Activated CD8-positive, alpha-beta memory T cell treated with anti-CD3 and anti-CD28 coated beads for 4 hours (primary cell): ENCODE results near the gene ATP2B1.

ENCODE experiments used
- DNase-seq, 2 donors: peaks; one replicate each; pipeline ENCODE4 v3.0.0-alpha.2; 2020; ENCODE audit warnings: low read depth in 2 of 2

The ATP2B1 gene

DNA sequence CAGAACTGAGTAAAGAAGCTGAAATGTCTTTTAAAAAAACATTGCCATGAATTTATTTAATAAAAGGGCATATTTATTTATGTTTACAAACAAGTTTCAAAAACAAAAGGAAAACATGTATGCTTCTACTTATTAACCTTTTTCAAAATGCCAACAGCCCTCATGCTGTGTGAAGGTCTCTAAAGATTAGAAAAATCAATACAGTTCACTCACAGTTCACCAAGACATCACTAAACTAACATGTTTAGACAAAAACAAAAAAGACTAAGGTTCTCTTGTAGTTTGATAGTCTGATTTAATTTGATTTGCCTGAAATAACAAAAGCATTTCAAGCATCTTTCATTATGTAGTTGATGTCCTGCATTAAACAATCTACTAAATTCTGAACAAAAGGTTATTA lies 118.9 kb downstream of the ATP2B1 start:
- DNase-seq: no peak

DNA sequence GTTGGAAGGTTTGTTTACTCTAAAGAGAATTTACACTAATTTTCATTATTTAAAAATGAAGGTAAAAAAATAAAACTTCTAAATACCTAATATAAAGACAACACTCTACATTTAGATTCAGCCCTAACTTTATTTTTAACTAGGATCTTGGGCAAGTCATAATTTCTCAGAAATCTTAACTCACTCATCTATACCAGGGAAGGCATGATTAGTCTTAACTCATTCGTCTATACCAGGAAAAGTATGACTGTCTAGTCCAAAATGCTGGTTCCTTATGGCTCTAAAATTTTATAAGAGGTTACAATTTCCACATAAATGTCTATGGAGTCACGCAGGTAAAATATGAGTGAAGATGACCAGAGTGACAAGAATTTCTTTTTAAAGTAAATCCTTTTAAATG lies 130.1 kb downstream of the ATP2B1 start:
- no peak for DNase-seq

DNA sequence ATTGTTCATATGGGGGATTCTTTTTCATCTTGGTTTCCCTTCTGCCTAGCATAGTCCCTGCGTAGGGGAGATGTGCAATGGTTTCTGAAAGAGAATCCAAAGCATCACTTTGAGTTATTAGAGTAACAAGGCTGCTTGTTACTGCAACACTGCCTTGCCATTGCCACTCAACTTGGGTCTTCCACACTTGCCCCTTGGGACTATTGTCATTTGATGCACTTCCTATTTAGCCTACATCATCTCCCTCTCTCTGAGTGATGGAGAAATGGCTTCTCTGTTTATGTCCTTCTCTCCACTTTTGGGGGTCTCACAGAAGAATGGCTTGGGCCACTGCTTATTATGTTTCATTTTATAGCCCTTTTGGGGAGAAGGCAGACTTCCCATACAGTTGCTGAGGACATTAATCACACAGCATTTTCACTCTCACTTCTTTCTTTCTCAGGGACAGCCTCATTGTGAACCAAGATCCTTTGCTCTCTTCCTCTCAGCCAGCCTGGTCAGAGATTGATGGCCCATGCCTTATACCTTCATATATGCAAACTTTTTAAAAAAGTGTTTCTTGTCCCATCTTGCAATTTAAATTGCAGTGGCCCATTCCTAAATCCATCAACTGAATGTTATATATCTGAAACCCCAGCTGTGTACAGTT lies 131.9 kb downstream of the ATP2B1 start:
- no peak for DNase-seq

DNA sequence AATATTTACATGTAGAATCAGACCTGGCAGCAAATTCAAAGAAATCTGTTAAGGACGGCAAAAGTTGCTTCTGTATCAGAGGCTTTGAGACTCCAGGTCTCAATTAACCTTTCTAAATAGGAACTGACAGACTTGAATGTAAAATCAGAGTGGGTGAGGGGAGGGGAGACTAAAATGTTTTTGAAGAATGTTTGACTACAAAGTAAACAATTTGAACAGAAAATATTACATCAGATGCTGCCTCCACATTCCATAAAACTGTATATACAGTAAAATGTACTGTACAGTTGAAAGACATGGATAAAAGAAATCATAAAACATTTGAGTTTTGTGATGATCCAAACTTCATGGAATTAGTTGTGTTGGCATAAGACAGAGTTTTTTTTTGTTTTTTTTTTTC lies 133.3 kb downstream of the ATP2B1 start:
- DNase-seq: no peak

DNA sequence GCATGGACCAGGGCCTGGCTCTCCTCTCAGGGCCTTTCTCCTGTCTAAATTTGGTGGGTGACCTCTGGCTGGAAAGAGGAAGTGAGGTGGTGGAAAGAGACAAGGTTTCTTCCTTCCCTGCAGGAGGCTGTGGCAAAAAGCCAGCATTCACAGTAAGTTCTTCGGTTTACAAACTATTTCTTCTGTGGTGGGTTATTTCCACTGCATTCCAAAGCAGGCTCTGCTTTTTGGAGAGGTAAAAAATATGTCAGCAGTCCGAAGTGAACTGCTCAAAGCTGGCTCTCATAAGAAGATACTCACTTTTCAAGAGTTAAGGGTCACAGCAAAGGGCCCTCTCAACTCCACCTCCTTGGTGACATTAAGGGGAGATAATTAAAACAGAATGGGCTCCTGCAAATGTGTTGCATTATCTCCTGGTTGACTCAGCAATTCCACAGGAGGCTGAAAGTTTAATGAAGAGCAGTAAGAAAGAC lies 133.9 kb downstream of the ATP2B1 start:
- no peak for DNase-seq

DNA sequence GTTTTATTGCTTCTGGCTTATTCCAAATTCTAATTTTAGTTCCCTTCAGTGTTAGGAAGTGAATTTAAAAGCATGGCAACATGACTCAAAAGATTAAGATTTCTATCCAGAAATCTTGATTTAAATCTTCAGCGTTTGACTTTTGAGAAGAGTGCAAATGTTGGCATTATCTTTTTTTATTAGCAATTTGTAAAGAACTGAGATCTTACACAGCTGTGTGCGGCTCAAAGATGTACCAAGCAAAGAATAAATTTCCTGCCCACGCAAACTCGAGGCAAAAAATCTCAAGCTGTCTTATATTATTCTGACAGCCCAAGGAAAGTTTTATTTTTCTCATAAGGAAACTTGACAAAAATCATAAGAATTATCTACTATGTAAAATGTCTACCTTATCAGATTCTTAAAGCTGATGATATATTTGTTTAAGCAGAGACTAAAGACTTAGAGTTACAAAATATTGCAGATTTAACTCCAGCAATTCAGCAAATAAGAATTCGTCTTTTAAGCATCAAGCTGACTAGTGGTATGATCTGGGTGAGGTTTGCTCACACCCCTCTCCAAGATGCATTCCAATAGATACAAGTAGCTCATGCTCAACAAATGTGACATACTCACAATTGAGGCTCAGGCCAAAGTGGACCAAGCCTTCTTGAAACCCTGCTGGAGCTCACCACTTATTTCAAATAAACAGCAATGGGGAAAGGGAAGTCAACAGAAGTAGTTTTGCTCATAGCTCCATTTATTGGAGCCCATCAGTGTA lies 135.4 kb downstream of the ATP2B1 start:
- DNase-seq: no peak

DNA sequence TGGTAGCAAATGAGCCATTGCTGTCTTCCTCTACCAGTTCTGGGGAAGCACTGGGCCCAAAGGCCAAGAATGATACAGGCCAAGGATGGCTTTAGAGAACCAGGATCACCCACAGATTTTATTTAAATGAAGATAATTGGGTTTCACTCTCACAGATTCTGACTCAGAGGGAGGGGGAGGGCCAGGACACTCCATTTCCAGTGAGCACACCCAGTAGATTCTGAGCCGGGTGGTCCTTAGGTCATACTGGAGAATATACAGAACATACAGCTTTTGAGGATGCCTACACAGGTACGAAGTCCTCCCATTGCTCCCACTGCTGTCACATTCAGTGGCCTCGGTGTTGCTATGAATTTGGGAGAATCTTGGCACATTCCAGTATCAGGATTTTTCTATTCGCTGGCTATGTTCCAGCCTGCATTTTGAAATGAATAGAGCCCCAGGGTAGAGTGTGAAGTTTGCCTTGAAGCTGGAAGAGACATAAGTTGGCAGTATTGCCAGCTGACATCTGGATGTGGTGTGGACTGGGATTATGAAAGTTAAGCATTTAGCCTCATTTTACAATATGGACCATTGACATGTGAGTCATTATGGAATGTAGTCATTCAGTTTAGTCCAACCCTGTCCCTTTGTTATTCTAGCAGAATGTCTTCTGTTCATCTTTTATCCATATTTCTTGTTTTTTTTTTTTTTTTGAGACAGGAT lies 137.0 kb downstream of the ATP2B1 start:
- DNase-seq: no peak

DNA sequence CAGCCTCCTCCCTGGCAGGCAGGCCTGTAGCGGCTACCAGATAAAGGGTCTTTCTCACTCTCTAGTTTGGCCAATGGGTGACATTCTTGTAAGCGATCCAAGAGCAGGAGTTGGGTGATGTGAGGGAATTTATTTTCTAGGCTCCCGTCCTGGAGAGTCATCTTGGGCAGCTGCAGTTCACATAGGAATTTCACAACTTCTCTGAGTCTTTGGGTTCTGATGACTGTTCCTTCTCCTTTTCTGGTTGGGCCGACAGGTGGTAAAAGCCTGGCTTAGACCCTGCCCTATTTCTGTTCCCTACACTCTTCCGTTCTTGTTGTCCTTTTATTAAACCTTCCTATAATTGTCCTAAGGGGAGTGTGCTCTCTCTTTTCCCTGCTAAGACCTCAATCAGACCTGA lies 140.2 kb downstream of the ATP2B1 start:
- no peak for DNase-seq

DNA sequence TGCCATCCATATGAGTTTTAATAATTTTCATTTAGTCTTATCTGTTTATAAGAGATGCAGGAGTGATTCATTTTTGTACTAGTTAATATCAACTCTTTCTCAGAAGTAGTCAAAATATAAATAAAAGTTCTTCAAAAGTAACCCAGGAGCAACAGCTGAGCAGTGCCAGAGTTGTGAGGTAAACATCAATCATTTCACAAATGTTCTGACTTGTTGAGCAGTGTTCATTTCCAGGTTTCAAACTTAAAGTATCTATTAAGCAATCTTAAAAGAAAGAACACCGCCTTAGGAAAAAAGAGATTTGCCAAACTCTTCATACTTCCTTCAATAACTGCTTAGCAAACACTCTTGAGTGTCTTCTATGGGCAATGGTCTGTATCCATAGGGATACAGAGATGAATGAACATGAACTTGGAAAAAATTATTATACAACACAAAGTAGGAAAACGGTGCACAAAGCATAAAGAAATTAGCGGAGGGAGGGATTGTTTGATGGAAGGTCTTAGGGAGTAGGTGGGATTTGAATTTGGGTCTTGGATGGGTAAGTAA lies 140.9 kb downstream of the ATP2B1 start:
- DNase-seq: no peak

DNA sequence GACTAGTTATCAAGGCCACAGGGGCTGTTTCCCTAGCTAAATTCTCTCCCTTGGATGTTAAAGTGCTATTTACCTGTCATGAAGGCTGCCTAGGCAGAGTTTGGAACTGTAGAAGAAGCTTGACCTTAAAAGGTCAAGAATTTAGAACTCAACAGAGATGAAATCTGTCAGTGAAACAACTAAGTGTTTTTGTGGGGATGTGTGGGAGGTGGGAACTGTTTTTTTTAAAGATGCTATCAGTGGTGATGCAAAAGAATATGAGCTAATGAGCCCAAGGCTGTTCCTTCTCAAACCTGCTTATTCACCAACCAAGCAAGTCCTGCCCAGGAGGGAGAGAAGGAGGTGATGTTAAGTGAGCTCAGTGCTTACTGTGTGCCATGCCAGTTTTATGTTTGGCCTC lies 142.0 kb downstream of the ATP2B1 start:
- DNase-seq: no peak

DNA sequence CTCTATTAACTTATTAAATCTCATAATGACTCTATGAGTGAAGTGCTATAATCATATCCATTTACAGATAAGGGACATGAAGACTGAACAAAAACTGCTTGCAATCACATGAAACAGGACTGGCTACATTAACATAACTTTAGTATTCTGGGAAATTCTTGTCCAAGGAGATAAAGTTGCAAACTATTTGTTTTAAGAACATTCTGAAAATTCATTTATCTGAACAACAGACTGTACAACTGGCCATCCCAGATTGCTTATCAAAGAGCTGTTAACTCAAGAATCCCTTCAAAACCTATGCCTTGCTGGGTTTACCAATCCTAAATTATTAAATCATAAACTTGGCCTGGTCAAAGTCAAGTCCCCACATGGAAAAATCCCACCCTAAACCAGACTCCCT lies 143.6 kb downstream of the ATP2B1 start:
- no peak for DNase-seq

DNA sequence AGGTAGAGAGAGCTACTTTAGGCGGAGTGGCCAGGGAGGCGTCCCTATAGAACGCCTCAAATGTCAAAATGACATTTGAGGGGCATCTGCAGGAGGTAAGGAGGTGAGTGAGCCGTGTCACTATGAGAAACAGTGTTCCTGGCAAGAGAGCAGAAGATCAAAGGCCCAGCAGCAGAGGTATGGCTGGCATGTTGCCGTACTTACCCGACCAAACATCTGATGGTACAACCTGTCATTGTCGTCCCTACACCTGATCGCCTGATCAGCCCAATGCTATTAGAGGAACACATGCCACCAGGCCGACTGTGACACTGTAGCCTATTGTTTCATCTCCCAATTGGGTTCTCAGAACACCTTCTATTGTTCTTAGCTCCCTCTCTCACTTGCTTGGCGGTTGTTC lies 148.9 kb downstream of the ATP2B1 start:
- no peak for DNase-seq

DNA sequence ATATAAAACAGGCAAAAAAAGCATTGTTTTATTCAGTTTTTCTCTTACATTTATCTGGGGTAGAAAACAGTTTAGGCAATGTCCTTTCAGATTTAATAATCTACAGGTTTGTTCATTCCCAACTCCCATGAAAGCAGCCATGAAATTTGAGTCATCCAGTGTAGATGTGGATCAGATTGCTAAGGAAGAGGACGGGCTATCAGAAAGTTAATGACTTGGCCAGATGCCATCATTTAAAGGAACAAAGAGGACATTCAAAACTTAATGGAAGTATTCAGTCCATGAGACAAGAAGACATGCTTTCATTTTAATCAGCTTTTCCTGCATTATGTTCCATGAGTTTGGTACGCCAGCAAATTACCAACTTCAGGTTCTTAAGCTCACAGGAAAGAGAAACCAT lies 151.7 kb downstream of the ATP2B1 start:
- no peak for DNase-seq

DNA sequence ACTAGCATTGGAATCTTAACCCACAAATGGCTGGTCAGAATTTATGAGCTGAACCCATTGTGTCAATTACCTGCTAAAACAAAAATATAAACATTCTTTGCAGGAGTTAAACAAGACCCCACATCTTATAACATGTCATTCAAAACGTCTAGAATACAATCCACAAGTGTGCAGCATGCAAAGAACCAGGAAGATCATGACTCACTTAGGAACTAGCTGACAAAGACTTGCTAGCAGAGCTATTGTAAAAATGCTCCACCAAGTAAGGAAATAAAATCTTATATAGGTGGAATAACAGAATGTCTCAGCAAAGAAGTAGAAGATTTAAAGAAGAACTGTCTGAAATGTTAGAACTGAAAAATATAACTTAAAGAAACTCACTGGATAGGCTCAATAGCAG lies 156.3 kb downstream of the ATP2B1 start:
- no peak for DNase-seq

DNA sequence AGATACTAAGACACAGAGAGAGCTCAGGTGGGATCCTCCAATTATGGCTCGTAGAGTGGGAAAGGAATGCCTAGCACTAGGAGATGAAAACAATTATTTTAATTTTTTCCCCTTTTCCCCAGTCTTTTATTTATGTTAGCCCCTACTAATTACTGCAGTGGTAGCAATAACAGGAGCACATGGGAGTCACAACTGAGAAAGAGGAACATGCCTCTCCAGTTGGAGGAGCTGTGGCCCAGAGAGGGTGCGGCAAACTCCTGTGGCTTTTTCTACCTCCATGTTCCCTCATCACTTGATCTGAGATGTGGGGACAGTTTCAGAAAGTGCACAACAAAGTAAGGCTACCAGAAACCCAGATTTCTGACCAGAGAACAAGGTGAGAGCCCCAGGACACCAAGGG lies 156.9 kb downstream of the ATP2B1 start:
- no peak for DNase-seq

DNA sequence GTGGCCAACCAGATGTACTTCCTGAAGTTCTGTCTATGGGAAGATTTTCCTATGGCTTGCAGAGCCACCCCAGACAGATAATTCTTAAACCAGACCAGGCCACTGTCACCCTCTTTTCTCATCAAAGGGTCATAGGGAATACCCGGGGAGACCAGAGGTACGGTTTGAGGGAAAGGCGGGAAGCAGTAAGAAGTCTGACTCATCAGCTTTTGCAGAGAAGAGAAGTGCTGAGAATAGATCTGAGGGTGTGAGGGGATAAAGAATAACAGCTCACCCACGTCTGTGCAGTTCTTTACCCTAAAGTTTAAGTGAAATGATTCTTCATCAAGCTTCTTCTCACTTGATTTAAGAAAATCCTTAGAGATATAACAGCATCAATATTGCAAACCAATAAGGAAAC lies 161.5 kb downstream of the ATP2B1 start:
- DNase-seq: no peak

DNA sequence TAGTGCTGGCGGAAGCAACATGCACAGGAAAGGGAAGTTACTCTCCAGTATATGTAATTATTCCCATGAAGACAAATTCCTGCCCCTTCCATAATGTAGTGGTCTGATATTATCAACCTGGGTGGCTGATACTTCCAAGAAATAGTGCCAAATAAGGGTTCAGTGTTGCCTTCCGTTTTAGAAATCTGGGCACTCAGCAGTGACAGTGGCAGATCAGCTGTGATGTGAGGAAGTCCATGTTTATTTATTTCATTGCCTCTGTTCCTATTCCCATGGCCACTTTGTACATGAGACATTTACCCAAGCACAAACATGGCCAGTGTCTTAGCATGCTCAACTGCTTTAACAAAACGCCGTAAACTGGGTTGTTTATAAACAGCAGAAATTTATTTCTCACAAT lies 162.5 kb downstream of the ATP2B1 start:
- DNase-seq: no peak

DNA sequence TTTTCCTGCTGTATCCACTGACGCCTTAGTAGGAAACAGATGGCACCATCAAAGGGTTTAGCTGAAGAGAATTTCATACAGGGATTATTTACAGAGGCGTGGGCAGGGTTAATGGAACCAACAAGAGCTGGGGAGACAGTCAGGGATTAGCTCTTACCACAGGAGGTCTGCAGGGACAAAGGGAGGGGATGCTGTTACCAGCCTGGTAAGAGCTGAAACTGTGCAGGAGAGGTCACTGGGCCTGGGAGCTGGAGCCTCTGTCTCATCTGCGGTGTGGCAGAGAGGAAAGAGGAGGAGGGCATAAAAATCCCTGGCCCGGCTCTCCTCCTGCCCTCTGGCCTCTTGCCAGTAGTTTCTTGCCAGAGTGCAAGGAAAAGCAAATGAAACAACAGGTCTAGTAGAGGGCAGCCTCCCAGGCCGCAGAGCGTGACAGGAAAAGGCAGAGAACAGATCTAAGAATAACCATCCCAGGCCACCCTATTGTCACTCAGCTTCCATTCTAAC lies 163.9 kb downstream of the ATP2B1 start:
- DNase-seq: no peak

DNA sequence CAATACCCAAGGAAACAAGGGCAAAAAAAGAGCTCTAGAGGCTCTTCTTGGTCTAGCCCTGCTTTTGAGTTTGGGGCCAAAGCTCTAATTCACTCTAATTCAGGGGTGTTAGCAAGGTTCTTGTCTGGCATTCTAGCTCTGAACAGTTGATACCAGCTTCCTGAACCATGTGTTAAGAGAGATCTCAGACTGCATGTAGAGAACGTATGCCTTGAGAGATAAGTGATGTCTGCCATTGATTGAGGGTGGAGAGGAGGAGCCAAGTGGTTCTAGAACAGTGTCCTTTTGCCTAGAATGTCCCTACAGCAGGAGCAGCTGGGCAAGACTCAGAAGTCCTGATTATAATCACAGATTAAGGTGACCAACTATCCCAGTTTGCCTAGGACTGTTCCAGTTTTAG lies 164.6 kb downstream of the ATP2B1 start:
- no peak for DNase-seq

DNA sequence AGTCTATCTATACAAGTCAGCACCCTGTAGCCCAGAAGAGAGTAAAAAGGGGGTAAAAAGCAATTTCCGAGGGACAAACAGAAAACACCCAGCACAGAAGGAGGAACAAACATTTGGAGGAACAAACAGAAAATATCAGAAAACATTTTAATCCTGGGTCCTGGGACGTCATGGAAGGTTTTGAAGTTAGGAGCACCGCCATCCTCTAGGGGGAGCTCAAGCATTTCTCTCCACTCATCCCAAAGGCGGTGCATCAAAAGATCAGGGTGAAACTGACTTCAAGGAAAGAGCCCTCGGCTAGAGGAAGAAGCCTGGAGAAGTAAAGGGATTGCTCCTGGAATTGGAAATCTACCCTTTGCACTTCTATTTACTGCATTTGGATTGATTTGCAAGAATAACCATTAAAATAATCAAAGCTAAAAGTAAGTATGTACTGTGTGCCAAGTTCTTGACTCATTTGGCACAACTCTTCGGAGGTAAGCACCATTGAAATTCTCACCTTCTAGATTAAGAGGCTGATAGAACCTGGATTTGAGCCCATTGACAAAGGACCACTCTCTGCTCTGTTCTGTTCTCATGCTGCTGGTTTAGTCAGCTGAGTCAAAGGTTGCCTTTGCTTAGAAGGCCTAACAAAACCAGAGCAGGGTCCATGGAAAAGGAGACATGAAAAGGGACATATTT lies 165.6 kb downstream of the ATP2B1 start:
- DNase-seq: peak; percentile 36 to 43

DNA sequence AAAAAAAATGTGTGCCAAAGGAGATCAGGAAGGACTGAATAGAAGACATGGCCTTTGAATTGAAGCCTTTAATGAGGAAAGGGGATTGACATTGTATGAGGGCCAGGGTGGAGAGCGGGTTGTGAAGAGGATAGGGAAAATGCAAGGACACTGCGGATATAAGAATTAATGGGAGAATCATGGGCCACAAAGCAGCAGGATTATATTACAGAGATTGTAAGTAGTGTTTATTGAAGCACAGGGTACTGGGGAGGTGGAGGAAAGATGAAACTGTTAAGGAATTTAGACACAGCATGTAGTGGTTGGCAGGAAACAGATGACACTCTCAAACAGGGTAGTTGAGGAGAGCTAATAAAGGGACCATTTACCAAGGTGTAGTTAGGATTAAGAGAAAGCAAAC lies 166.4 kb downstream of the ATP2B1 start:
- DNase-seq: no peak

DNA sequence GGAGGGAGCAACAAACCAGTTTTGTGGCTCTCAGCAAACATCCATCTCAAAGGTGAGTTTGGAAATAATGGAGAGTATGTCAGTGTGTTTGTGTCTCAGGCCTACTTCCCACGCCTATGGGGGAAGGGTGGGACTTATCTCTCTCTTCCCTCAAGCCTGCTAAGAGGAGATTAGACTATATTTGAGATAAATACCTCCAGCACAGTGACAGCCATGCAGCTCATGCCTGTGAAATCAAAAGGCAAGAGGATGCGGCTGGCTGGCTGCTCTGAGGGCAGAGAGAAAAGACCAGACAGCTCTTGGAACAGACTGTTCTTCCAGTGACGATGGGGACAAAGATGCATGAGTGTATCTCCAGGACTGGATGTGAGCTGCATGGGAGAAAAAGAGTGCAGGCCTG lies 168.1 kb downstream of the ATP2B1 start:
- DNase-seq: no peak
